HG03439 (cell line): ENCODE results near the gene ADAMTS8.

Experiments used
- ATAC-seq: cut with Tn5 transposase; IDR thresholded peaks from one replicate; pipeline ENCODE4 v1.9.1; 2021; ENCODE audit warnings: mild to moderate bottlenecking, moderate library complexity; ENCODE audit not compliant: unreplicated experiment

The ADAMTS8 gene

DNA sequence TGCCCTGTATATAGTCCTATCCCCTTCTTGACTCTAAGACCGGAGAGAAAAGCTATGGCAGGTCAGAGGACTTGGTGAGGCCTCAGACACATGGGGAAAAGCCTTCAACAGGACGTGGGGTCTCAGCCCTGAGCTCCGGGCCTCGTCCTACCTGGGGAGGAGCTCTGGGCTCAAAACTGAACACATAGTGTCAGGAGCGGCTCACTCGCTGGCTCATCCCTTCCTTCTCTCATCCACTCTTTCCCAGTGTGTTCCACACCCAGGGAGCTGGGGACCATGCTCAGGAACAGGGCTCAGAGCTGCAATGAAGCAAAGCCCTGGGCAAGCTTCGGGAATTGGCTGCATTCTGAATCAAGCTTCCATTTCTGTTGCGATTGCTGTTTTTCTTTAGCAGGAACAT, 34.5 kb upstream of the ADAMTS8 start:
- no peak for ATAC-seq

DNA sequence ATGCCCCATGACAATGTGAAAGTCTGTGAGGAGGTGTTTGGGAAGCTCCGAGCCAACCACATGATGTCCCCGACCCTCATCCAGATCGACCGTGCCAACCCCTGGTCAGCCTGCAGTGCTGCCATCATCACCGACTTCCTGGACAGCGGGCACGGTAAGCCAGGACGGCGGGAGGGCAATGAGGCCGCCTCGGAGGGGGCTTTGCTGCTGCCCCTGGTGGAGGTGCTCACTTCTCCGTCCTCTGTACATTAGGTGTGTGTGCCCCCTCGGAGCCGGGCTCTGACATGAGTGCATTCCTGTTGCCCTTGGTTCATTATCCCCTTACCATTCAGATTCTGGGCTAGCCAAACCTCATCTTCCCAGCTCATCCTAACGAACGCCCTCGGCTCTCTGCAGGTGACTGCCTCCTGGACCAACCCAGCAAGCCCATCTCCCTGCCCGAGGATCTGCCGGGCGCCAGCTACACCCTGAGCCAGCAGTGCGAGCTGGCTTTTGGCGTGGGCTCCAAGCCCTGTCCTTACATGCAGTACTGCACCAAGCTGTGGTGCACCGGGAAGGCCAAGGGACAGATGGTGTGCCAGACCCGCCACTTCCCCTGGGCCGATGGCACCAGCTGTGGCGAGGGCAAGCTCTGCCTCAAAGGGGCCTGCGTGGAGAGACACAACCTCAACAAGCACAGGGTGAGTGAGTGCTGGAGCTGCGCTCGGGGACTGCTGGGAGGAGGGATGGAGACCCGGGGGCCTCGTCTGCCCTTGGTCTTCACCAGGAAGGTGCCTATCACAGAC, 33.9 kb upstream of the ADAMTS8 start:
- ATAC-seq = no peak

GRCh38 chr11:130459521-130459920, 31.1 kb upstream of the ADAMTS8 start:
- ATAC-seq = no peak

- no peak for ATAC-seq
Observed at GRCh38 chr11:130458410-130458729, 30.0 kb upstream of the ADAMTS8 start.

DNA sequence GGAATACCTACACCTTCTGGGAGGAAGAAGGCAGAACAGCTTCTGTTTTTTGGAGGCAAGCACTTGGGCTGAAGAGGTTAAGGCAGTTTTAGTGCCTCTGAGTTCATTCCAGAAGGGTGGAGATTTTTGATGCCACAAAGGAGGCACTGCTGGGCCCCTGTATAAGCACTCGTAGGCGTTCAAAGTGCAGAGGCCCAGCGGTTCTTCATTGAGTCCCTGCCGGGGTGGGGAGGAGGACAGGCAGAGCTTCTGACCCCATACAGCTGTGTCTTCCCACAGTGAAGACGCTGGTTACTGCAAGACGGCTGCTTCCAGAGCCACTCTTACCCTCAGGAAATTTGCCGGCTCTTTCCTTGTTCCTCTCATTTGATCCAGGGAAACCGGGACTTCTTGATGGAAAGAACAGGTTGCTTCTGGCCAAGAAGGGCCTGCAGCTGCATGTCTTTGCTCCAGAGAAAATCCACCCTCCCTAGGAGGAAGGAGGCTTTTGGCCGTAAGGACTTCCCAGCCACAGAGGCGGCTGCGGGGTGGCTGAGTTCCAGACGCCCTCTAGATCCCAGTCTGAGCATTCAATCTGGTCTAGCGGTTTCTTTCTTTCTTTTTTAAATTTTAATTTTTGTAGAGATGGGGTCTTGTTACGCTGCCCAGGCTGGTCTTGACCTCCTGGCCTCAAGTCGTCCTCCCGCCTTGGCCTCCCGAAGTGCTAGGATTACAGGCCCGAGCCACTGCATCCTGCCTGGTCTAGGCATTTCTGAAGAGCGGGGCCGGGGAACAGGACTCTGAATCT, 29.4 kb upstream of the ADAMTS8 start:
- ATAC-seq = no peak

- ATAC-seq = no peak
Observed at GRCh38 chr11:130456286-130456685, 27.9 kb upstream of the ADAMTS8 start.

DNA sequence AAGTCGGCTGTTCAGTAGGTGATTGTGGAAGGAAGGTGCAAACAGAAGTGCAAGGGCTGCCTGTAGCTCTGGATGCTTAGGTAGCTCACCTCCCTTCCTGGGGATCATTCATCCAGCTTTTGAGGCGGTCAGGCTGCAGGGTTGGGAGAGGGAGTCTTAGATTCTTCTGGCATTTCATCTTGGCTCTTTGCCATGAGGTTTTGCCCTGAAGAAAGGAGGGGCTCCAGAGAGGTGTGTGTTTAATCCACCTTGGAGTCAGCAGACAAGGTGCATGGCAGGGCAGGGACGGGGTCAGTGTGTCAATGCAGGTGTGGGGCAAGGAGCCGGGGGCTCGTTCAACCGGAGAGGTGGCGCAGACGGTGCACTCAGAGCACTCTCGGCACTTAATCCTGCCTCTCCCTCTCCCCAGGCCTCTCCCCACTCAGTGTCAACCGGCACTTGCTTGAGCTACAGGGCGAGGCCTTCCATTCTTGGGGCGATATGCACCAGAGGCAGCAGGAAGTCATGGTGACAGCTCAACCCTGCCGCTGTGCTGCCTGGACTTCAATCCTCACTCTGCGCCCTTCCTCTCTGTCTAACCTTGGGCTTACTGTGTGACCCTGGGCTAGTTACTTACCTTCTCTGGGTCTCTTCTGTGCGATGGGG, 27.2 kb upstream of the ADAMTS8 start:
- ATAC-seq = no peak

DNA sequence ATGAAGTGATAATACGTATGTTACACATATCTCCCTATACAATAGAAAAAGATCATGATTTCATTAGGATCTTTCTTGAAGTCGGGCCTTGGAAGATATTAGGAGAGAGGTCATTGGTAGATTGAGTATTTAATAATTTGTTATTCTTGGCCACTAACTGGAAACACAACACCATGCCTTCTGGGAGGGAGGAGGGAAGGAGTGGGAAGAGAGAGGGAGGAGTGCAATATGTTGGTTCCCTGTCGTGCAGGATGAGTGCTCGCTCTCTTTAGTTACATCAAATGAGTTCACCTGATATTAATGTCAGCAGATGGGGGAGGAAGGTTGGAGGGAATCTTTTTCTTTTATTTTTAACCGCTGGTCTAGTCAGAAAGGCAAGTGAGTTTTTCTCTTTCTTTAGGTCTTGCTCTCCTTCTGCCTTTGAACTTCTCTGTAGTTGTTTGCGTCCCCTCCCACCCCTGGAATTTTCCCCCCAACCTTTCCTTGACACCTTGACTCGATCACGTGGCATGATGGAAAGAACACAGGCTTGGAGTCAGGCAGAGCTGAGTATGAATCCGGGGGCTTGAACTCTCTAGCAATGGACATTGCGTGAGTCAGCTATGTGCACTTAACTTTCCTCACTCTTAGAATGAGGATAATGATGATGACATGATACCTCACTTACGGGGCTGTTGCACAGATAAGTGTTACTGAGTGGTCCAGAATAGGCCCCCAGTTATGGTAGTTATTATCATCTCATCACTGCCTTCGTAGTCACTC, 26.3 kb upstream of the ADAMTS8 start:
- ATAC-seq = no peak

- no peak for ATAC-seq
Observed at GRCh38 chr11:130452940-130453339, 24.5 kb upstream of the ADAMTS8 start.

GRCh38 chr11:130452176-130452575, 23.8 kb upstream of the ADAMTS8 start:
- ATAC-seq = no peak

GRCh38 chr11:130451231-130452019, 23.0 kb upstream of the ADAMTS8 start:
- no peak for ATAC-seq

GRCh38 chr11:130449996-130450769, 21.8 kb upstream of the ADAMTS8 start:
- no peak for ATAC-seq

- ATAC-seq = no peak
Observed at GRCh38 chr11:130449310-130449990, 21.0 kb upstream of the ADAMTS8 start.

- ATAC-seq = no peak
Observed at GRCh38 chr11:130448416-130449309, 20.3 kb upstream of the ADAMTS8 start, which contains the start of gene ADAMTS15. Gene ADAMTS15, plus strand, starts transcription at chr11:130448645. Its CDS starts 329 bp downstream, at chr11:130448974.

DNA sequence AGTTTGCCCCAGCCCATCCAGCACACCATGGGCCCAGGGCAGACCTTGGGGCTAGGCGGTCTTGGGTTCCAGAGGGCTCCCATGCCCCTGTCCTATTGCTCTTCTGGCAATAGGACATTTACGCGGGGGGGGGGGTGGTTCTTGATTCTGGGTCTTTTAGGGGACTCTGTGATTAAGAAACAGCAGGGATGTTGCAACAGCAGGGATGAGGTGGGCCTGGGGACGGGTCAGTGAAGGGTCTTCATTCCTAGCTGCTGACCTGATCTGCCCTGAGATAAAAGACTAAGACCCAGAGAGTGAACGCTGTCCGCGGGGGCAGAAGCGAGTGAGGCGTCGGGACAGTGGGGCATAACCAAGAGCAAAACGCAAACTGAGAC, 19.6 kb upstream of the ADAMTS8 start:
- ATAC-seq = no peak

DNA sequence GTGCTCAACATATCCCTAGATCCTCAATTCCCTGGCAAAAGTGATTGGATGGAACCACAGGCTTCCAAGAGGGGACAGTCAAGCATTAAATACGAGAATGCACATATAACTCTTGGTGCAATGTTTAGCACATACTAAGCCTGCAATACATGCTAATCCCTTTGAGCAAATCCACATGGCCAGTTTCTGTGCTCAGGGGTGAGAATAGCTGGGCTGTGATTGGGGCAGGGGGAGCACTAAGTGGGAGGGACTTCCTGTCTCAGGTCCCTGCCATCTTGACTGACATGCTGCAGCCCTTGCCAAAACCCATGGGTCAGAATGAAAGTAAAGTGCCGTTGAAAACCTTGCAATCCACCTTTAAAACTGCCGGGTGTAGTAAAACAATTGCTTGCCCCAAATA, 17.4 kb upstream of the ADAMTS8 start:
- no peak for ATAC-seq

DNA sequence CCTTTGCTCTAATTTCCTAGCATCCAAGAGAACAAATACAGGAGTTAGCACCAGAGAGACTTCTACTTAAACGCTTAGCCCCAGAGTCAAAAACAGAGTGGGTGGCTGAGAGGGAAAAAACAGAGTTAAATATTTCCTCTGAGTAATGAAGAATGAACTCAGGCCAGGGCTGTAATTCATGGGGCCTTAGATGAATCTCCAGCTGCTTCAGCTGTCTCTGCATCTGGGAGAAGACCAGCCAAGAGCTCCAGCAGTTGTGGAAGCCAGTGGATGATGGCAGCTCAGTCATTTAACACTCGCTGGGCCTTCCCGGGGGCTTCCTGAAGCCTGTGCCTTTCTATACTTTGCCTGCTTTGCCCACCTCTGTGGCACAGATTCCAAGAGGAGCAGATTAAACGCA, 14.3 kb upstream of the ADAMTS8 start:
- ATAC-seq = no peak

- no peak for ATAC-seq
Observed at GRCh38 chr11:130441719-130442118, 13.3 kb upstream of the ADAMTS8 start.
